Activated naive CD8-positive, alpha-beta T cell treated with anti-CD3 and anti-CD28 coated beads, Interleukin-2, amount 50 U/mL, for 16 hours (primary cell): Measurements from ENCODE around the gene MCUB.
A peak's percentile ranks its signal among the peaks of the same experiment; 100 is the strongest.
"Not testable (repeated sequence)": the region's sequence is repeated elsewhere in the genome, so short reads cannot be mapped to it uniquely, and the experiment has no call there.

Source experiments
- DNase-seq: peaks from one replicate; pipeline ENCODE4 v3.0.0-alpha.2; 2020; ENCODE audit warnings: low read depth, low spot score

MCUB gene

DNA sequence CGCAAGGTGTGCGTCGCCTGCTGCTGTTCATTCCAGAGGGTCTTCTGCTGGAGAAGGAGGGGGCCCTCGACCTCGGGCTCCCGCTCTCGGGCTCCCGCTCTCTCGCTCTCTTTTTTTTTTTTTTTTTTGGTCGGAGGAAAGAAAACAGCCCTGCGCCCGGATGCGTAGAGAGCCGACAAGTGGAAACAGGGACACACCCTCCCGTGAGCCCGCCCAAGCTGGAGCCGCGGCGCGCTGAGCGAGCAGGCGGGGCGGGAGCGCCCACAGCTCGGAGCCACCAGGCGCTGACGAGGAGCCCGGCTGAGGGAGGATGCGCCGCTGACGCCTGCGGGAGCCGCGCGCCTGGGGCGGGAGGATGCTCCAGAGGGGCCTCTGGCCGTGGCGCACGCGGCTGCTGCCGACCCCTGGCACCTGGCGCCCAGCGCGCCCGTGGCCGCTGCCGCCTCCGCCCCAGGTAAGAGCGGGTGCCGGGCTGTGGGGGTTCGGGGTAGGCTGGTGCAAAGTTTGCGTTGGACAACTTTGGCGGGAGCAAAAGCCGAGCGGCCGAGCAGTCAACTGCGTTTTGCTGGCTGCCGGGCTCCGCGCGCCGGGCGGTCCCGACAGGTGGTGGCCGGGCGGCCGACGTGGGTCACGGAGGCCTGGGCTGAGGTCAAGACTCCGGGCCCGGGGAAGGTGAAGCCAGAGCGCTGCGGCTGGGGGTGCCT, at the start of gene MCUB:
Gene MCUB, plus strand, starts transcription at position 264 of the 704 bp plus-strand sequence. Its CDS starts 92 bp downstream, at position 356.
- peak; percentile 81 for DNase-seq

DNA sequence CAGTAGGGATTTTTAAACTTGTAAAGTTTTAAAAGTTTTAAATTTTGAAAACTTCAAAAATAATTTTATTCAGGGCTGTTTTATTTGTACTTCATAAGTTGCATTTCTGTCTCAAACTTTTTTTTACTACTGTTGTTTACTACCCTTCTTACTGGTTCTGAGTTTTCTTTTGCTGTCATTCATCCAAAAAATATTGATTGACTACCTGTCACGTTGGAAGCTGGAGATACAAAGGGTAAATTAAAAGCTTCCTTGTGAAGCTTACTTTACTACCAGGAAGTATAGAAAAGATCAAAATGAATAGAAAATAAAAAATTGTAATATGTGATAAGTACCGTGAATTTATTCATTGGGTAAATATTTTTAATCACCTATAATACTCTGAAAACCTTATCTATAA, 49.4 kb upstream of the MCUB start:
- no peak for DNase-seq

GRCh38 chr4:109511414-109511813, 48.6 kb upstream of the MCUB start:
- no peak for DNase-seq

DNA sequence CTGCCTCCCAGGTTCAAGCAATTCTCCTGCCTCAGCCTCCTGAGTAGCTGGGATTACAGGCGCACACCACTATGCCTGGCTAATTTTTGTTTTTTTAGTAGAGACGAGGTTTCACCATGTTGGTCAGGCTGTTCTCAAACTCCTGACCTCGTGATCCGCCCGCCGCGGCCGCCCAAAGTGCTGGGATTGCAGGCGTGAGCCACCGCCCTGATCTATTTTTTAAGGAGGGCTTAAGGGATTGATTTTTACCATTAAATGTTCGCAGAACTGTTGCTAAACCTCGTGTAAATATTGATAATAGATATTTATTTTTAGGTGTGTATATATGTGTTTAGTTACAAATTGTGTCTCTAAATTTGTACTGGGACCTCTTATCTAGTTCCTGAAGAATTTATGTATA, 46.7 kb upstream of the MCUB start:
- not testable (repeated sequence) for DNase-seq

- DNase-seq = no peak
These were observed 27.9 kb upstream of the MCUB start for GRCh38 chr4:109532182-109532581.

- DNase-seq = no peak
These were observed 14.6 kb upstream of the MCUB start for GRCh38 chr4:109545401-109545800.

DNA sequence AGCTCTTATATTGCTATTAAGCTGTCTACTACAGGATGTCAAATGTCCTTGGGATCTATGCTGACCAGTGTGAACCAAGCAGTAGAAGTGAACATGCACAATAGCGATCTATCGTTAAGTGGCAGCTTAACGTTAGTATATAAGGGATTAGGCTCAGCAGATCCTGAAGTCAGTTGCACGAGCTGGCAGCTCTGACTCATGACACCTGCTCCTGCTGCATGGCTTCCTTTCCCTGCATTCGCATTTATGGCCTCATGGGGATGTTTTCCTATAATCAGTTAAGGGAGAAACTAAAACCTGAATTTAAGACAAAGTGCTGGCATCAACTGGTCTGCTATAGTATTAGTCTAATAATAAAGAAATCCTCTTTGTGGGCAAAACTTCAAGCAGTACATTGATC, 12.7 kb upstream of the MCUB start:
- DNase-seq = no peak

DNA sequence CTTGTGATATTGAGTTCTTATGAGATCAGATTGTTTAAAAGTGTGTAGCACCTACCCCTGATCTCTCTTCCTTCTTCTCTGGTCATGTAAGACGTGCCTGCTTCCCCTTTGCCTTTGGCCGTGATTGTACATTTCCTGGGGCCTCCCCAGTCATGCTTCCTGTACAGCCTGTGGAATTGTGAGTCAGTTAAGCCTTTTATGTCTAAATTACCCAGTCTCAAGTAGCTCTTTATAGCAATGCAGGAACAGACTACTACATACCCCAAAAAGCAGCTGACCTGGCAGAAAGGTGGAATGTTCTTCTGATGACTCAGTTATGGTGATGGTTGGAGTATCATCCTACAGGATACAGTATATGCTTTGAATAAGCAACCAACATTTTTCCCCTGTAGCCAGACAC, 11.4 kb upstream of the MCUB start:
- no peak for DNase-seq

DNA sequence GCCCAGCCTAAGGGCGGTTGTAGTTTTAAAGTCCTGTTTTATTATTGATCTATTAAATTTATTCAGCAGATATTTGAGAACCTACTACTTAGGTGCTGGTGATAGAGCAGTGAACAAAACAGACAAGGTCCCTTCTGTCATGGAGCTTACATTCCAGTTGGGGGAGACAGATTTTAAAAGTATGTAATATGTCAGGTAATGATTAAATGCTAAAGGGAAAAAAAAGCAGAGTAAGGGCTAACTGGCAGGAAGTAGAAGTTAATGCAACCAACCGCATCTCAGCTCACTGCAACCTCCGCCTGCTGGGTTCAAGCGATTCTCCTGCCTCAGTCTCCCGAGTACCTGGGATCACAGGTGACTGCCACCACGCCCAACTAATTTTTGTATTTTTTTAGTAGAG, 7.8 kb upstream of the MCUB start:
- DNase-seq = no peak

DNA sequence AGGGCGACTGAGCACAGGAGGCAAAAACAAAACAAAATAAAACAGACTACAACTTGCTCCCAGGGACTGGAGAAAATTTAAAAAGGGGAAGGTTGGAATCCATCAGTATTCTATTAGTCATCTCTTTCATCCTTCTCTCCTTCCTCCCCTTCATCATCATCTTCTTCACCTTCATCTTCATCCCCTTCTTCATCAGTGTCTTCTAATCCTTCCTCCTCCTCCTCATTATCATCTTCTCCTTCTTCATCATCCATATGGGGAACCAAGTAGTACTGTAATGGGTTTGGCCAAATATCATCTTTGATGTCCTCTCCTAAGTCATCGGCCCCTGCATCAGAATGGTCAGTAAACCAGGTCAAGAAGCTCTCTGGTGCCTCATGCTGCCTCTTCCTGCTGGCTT, 6.9 kb upstream of the MCUB start:
- DNase-seq = no peak

- no peak for DNase-seq
These were observed 5.1 kb upstream of the MCUB start for GRCh38 chr4:109554971-109555370.

DNA sequence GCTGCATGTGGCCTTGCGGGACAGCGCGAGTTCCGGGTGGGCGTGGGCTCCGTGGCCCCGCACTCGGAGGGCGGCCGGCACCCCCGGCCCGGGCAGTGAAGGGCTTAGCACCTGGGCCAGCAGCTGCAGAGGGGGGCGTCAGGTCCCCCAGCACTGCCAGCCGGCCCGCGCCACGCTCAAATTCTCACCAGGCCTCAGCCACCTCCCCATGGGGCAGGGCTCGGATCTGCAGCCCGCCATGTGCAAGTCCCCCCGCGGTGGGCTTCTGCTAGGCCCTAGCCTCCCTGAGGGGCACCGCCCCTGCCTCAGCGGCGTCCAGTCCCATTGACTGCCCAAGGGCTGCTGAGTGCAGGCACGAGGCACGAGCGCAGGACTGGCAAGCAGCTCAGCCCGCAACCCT, 2.6 kb upstream of the MCUB start:
- DNase-seq = no peak

DNA sequence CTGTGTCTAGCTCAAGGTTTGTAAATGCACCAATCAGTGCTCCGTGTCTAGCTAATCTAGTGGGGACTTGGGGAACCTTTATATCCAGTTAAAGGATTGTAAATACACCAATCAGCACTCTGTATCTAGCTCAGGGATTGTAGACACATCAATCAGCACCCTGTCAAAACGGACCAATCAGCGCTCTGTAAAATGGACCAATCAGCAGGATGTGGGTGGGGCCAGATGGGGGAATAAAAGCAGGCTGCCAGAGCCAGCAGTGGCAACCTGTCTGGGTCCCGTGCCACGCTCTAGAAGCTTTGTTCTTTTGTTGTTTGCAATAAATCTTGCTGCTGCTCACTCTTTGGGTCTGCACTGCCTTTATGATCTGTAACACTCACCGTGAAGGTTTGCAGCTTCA, 2.0 kb upstream of the MCUB start:
- DNase-seq = not testable (repeated sequence)

DNA sequence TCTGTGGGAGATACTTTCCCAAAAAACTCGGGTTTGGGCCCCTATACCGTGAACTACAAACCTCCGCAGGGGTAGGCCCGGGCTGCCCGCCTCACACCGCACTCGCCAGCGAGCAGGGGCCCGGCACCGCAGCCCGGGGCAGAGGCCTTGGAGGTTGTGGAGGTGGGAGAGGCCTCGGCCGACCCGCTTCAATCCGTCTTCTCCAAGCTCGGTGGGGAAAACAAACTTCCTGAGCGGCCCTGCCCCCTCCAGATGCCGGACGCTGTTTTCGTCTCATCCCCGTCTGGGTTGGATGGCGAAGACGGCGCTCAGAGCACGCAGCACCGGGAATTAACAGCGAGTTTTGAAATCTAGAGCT, 442 bp upstream of the MCUB start:
- no peak for DNase-seq

- DNase-seq = no peak
These were observed 828 bp downstream of the MCUB start for GRCh38 chr4:109560687-109561461.

DNA sequence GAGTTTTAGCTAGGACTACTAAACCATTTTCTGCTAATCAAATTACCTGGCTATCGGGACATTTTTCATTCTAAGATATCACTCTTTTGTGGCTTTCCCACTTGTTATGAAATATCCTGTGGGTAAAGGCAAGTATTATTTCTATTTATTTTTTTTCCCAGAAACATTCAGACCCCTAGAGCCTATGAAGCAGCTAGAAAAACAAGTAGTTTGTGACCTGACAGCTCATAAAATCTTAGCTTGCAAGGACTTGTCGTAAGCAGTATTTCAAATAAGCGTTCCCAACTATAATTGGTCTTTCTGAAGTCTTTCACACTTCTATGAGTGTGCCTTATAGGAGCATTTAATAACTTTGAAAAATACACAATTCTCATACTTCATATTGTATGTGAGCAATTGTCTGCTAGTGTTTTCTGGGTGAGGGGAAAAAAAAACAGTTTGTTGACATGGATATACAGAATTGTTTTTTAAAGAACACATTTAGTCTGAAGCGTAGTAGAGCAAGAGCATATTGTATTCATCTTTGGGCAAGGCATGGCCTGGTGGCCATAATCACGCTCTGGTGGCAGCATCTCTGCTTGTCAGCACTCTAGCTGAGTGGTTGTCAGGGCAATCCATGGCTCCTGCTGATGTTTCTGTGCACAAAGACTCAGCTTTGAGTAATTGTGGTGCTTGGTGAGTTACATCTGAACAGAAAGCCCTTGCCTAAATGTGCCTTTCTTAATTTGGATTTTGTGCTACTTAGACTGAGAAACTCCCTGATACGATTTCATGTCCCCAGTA, 2.6 kb downstream of the MCUB start:
- no peak for DNase-seq

- DNase-seq = no peak
These were observed 11.4 kb downstream of the MCUB start for GRCh38 chr4:109571494-109571893.

- no peak for DNase-seq
These were observed 12.1 kb downstream of the MCUB start for GRCh38 chr4:109572154-109572553.

- no peak for DNase-seq
These were observed 14.4 kb downstream of the MCUB start for GRCh38 chr4:109574443-109574850.

DNA sequence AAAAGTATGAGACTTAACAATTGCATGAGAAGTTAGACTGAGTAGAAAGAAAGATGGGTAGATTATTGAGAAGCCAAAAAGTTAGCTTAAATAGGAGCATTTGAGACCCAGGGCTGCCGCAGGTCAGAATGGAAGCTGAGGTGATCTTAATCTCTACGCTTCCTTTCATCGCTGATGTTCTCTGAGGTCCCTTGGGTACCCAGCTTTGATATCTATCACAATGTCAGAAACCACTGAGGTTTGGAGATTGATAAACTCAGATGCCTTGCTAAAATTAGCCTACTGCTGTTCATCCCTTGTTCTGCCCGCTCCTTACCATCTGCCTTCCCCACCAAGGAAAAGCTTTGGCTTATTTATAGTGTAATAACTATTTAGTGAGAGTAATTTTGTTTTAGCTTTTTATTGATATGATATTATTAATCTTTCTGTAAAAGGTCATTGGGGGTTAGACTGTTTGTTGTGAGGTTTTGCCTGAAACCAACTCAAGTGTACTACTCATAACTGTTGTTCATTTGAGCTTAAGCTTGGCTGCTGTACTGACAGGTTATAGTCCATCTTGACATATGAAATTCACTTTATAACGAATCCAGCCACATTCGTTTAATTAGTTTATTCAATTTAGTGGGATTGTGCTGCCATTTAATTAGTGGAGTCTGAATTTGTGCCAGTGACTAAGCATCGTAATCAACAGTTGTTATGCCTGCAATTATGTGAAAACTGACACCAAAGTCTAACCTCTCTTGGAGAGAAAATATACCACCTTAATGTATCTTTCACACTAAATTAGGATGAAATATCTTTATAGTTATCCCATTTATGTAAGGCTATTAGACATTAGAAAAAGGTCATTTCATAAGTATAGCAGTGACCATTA, 15.1 kb downstream of the MCUB start:
- DNase-seq = no peak

- no peak for DNase-seq
These were observed 16.4 kb downstream of the MCUB start for GRCh38 chr4:109576462-109576861.

- DNase-seq = no peak
These were observed 18.8 kb downstream of the MCUB start for GRCh38 chr4:109578846-109579245.
